ENCODE measurements around the gene NLGN1.

Gene NLGN1

GRCh38 chr3:173863551-173863950 lies 466.0 kb downstream of the NLGN1 start:
- no peak for DNase-seq

DNA sequence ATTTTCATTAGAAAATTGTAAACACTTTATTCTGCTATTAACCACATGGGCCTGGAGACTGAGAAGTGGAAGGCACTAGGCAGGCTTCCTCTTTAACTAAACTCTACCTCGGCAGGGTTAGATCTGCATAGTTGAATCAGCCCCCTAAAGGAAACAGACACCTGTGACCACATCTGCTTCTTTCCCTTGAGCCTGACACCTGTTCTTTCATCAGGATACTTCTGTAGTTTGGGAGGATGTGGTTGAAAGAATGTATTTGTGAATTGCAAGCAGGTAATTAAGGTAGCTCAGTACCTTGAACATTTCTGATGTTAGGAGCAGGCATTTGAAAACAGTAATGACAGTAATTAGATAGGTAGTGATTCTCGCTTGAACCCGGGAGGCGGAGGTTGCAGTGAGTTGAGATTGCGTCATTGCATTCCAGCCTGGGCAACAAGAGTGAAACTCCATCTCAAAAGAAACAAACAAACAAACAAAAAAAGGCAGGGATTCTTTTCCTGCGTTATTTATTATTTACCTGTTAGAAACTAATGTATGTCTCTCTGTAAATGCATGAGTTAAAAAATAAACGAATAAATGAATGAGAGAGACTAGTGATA lies 468.5 kb downstream of the NLGN1 start:
- DNase-seq = no peak

DNA sequence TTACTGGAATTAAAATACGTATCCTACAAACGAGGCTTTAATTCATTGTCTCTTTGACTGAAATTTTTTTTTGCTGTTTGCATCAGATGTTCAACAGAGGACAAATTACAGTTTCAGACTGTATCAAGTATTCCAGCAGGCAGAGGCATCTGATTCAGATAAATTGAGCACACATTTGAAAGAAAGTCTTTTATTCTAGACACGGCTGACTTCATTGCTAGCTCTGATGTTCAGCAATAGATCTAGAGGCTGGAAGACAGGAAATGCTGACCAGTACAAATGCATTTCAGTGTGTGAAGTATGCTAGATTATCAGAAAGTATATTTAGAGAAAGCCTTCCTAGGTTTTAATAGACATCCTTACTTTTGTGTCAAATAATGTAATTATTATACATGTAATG lies 472.2 kb downstream of the NLGN1 start:
- DNase-seq = no peak

GRCh38 chr3:173870976-173871375 lies 473.4 kb downstream of the NLGN1 start:
- DNase-seq = no peak

- DNase-seq = no peak
Measured at GRCh38 chr3:173875790-173876189, 478.2 kb downstream of the NLGN1 start.

DNA sequence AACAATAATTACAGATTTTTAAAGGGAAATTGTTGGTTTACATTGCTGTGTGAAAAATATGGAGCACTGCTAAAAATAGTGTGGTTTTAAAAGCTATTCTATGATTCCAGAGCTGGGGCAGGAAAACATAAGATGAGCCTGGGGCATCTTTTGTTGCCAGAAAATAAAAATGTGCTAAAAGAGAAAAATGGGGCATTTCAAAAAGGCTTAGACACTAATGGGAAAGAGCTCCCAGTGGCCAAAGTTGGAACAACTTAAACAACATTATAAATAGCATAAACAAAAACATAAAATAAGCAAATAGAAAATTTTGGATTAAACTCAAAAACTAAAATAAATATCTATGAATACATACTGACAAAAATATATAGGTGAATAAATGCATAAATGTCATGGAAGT lies 478.9 kb downstream of the NLGN1 start:
- no peak for DNase-seq

DNA sequence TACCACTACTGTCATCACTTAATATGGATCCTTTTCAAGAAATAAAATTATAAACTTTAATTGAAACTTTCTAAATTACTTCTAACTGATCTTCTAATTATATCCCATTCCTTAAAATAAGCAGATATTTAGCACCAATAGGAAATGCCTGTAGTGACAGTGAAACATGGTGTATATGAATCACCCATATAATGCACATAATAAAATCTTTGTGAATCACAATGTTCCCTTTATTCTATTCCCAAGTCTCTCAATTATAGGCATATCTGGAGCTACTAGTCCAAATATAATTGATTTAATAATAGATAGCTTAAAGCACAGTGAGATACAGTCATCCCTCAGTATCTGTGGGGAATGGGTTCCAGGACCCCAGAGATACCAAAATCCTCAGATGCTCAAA lies 490.3 kb downstream of the NLGN1 start:
- DNase-seq = no peak

- DNase-seq = no peak
Measured at GRCh38 chr3:173889596-173889995, 492.1 kb downstream of the NLGN1 start.

- DNase-seq = no peak
Measured at GRCh38 chr3:173890091-173890490, 492.5 kb downstream of the NLGN1 start.

DNA sequence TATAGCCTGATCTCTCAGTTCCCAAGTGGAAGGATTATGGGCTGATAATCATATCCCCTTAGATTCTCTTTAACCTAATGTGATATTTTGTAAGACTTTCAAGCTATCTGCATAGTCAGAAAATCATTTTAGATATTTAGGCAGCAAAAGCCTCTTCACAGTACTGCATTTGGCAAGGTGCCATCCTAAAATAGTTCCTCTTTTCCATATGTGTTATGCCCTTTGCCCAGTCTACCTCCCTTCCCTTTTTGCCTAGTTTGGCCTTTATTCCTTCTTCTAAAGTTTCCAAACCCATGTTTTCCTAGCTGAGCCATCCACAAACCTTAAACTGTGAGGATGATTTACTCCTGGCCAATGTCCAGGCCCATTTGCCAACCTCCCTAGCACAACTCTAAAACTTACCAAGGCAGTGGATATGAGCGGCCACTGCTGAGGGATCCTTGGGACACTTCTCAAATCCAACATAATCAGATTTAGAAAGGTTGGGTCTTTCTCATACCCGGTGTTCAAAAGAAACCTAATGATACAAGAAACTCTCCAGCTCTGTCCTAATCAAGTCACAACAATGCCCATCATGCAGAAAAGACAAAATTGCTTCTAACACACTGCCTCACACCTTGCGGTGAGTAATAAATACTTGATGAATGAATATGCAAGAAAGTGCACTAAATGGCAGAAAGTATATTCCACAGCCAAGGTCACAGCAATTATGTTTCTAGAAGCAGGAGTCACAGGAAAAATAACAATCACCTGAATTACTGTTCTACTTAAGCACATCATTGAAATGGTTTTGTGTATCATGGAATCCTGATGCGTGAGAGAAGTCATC lies 493.9 kb downstream of the NLGN1 start:
- DNase-seq = no peak

DNA sequence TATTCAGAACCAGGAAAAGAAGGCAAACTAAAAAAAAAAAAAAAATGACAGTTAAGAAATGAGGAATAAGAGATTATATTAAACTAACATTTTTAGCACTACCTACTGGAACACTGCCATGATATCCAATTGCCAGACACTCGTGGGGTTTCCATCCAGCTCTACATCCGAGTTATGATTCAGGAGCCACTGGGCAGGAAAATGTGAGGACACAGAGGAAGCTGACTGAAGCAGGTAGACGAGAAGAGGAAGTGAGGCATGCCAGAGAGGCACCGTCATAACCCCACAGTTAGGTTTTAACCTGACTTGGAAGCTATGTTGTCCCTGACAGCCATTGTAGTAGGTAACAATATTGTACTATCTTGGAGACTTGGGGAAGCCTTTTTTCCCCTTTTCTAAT lies 495.0 kb downstream of the NLGN1 start:
- no peak for DNase-seq

DNA sequence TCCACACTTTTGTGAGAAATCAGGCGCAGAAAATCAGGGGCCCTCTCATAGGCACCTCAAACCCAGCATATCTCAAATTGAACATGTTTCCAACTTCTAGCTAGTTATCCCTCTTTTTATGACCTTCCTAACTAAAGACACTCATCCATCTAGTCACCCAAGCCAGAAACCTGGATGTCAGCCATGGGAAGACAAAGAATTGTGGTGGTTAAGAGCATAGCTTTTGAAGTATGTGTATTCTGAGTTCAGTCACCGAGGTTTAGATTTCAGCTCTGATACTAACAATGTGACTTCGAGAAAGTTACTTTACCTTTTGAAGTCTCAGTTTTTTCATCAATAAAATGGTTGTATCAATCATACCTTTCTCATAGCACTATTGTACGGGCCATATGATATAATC lies 495.5 kb downstream of the NLGN1 start:
- no peak for DNase-seq

DNA sequence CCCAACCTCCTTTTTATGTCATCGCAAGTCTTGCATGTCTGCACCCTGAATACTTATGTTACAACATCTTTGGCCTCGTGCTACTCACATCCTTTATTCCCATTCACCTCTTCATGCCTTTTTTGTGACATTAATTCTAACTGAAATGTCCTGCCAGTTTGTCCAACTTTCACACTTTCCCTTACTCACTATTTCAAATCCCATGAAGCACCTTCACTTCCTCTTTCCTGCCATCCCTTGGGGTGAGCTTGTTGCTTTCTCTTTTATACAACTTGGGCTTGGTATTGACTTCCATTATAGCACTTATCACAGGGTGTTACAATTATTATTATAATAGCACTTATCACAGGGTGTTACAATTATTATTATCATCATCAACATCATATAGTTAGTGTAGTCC lies 496.3 kb downstream of the NLGN1 start:
- DNase-seq = no peak

DNA sequence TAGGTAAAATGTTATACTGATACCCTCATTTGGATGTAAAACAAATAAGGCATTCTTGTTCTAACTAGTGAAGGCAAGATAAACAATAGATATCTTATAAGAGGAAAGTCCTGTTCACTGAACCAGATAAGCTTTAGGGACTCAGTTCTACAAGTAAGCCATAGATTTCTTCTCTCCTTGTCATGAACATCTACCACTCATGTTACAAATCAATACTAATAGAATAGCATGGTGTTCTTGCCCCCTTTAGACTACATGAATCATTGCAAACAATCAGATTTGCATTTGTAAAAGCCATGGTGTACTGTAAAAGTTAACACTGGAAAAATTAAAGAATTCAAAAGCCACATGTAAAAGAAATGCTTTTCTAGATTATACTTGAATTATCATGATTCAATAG lies 500.1 kb downstream of the NLGN1 start:
- DNase-seq = no peak

DNA sequence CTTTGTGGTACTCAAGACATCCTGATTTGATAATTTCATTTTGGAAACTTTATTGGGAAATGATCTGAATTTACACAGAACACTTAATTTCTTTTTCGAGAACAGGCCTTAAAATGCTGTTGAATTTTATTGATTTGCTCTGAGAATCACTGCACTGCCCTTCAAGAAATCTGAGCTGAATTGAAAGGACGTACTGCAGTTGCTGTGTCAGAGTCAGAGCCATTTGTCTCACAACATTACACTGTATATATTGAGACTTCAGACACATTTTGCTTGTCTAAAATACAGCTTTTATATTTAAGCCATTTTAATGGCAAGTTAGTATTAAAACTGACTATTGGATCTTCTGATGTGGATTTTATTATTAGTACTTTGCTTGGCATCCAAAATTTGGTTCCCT lies 504.1 kb downstream of the NLGN1 start:
- no peak for DNase-seq

DNA sequence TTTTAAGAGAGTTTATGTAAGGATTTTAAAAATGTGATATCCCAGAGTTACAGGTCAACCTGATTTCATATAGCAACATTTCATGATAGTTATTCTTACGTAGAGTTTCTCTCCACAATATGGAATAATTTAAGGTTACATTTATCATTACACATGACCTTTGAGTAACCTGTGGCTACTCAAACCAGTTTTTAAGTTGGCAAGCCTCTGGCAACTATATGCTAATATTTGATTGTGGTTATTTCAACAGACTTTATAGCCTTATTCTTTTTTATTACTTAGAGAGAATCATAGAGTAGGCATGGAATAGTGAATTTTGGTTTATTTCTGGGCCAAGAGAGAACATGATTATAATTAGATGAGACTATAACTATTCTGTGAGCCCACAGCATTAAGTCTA lies 504.9 kb downstream of the NLGN1 start:
- no peak for DNase-seq

DNA sequence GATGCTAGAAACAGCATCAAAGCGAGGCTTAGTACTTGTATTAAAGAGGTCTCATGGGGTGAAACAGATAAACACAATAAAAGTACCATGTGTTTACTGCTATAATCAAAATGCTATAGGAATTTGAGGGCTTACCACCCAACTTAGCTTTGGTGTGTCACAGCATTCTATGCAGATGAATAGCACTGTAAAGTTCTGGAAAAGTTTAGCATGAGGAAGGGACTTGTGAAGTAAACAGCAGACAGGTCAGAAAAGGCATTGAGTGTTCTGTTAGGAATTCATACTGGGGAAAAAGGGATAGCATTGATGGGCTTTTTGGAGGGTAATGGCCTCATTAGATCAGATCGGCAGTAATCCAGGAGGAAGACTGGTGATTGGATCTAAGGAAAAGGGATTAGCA lies 505.3 kb downstream of the NLGN1 start:
- no peak for DNase-seq

DNA sequence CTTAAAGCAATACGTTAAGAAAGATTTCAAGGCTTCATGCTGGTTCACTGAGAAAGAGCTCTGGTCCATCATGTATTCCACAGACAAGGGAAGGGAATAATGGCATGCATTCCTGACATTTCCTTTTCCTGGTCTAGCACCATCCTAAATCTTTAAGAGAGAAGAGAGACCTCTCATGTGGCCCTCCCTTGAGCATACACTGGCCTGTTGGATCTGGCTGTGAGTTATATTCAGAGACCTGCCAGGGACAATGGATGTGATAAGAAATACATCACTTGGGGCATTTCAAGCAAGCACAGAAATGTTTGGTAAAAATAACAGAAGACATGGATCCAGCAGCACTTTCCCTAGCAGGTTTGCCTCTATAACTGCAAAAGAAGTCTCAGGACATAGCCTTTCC lies 507.8 kb downstream of the NLGN1 start:
- no peak for DNase-seq

DNA sequence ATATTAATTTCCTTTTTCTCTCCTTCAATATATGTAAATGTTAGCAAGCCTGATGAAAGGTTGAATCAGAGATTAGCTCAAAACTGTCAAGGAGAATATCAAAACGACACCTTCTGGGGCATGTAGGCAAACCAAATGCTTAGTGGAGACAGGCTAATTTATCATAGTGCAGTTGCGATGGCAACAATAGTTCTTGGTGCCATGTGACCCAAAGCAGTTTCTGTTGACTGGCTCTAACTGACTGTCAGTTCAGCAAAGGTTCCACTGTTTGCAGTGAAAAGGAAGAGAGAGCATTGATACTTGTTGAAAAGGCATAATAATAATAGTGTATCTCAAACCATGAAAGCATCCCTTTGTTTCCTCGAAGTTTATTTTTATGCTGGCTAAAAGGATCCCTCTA lies 513.9 kb downstream of the NLGN1 start:
- no peak for DNase-seq

DNA sequence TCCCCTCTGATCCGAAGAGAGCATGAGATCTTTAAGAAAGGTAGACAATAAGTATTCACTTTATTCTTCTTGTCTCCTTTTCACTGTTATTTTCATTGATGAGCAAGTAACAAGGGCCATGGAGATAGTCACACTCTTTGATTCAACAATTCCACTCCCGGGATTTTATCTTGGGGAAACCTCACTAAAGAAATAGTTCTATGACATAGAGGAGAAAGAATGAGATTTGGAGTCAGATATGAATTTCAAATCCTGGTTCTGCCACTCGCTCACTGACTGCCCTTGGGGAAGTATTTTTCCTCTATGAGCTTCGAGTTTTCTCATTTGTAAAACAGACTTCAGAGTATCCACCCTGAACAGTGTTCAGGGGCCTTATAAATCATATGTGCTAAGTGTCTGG lies 514.6 kb downstream of the NLGN1 start:
- no peak for DNase-seq

DNA sequence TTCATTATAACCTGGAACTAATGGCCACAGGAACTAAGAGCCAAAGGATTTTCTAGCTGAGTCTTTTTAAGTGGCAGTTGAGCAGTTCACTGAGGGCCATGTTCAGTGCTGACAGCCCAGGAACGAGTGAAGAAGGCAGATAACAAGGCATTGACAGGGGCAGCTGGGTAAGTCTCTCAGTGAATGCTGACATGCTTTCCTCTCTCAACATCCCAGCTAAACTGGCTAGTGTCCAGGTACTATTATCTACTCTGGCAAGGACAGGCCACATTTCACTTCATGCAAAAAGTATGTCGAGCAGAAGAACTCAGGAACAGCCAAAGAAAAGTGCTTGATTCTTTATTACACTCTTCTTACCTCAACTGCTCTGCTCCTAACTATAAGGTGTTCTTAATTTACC lies 515.9 kb downstream of the NLGN1 start:
- no peak for DNase-seq

DNA sequence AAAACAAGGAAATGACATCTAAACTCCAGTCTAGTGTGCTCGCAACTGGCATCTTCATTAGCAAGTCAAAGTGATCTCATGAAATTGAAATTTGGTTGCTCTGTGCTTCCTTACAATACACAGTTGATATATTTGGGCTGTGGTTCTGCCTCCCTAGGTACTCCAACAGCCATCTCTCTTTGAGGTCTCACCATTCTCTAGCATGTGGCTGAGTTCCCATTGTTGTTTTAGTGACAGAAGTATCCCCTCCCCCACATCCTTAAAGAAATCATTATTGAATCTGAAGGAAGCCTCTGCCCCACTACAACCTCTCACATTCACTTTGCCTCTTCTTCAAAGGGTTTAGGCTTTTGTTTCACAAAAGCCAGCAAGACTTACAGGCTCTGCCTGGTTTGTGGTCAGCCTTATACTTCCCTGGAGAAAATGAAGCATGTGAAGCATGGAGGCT lies 516.5 kb downstream of the NLGN1 start:
- DNase-seq = no peak

- no peak for DNase-seq
Measured at GRCh38 chr3:173916799-173917198, 519.3 kb downstream of the NLGN1 start.

DNA sequence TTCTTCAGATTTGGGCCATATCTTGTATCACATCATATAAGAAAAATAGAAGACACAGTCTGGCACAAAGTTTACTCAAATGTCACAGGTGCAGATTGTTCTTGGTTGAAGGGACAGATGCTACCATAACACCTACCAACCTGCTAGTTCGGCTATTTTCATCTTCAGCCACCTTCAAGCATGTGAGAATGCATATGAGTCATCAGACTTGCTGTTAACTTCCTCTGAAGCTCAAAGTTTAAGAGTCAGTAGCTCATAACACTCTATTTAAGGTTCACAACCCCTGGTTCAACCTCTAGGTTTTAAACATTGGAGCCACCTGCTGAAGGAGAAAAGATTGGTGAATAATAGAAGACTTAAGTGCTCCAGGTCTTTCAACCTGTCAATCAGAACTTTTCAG lies 522.8 kb downstream of the NLGN1 start:
- no peak for DNase-seq

DNA sequence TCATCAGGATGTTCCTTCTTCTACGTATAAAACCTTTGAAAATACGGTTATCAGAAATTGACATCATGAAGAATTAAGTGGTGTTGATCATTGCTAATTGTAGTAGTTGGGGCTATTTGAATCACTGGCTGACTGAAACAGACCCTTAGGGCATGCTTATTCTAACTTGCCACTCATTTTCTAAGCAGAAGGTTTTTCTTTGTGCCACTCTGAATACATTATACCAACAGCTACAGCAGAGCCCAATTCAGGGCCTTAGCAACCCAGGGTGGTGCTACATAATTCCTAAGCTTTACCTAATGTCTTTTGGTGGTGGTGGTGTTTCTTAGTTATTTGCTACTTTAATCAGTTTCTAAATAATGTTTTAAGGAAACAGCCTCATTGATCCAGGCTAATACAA lies 524.2 kb downstream of the NLGN1 start:
- no peak for DNase-seq
